Measurements from ENCODE around the gene KIAA1755. TPM values are rescaled to one million over a fixed set of nuclear protein-coding genes. Genes with fewer than 3 reads are reported as not detected.

KIAA1755 gene
- total RNA-seq, 1 experiment from 2014 or later = not detected

DNA sequence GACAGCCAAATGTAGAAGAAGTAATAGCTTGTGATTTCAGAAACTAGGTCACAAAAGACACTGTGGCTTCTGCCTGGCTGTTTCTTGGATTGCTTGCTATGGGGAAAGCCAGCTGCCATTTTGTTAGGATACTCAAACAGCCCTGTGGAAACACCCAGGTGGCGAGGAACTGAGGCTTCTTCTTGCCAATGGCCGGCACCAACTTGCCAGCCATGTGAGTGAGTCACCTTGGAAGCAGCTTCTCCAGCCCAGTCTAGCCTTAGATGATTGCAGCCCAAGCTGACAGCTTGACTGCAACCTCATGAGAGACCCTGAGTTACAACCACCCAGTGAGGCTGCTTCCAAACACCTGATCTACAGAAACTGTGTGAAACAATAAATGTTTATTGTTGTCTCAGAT, 11.9 kb upstream of the KIAA1755 start:
- Histone ChIP-seq H2AFZ (ENCODE audit: low read length) (no peak overlapping the region), H3K36me3 (ENCODE audit: insufficient read depth, low read length) (no peaks in the 10 kb centered on the region)
- DNase-seq = no peak

DNA sequence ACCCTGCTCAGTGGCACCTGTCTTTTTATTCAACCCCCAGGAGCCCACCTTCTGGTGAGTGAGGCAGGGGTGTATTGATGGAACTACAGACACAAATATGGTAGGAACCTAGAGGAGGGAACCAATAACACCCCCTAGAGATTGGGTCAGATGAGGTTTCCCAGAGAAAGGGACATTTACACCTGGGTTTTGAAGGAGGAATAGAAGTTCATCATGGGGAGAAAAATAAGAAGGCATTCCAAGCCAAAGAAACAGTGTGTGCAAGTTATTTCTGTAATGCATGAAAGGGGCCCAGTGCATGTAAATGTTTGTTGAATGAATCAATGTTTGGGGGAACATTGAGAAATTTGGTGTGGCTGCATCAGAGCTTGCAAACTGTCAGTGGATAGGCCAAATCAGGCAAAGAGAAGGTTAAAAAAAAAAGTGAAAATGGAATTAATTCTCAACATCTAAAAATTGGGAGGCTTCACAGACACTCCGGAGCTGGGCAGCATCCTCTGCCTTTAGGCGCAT, 11.1 kb upstream of the KIAA1755 start:
- no peak overlapping the region for H3K4me2 ChIP-seq (ENCODE audit: low read depth, low read length, poor library complexity, severe bottlenecking)
- no peak overlapping the region for H2AFZ ChIP-seq (ENCODE audit: low read length)
- no peaks in the 10 kb centered on the region for H3K79me2 ChIP-seq (ENCODE audit: low read length)

More for the DNA sequence above, 11.9 kb upstream of the KIAA1755 start:
- Histone ChIP-seq H3K79me2 (ENCODE audit: low read length) (no peaks in the 10 kb centered on the region), H3K4me1 (ENCODE audit: low read length) (no peaks in the 10 kb centered on the region), H3K4me2 (ENCODE audit: low read depth, low read length, poor library complexity, severe bottlenecking) (no peak overlapping the region), H3K27me3 (ENCODE audit: low read length) (no peaks in the 10 kb centered on the region), H3K9me3 (ENCODE audit: low read length) (no peaks in the 10 kb centered on the region), H3K9ac (ENCODE audit: low read length) (no peak overlapping the region), H4K20me1 (ENCODE audit: insufficient read depth, low read depth, low read length) (no peaks in the 10 kb centered on the region), H3K27ac (ENCODE audit: low read length) (no peak overlapping the region), H3K4me3 (ENCODE audit: low read length) (no peak overlapping the region), H3K9me2 (replicated peaks; ENCODE audit: insufficient read depth, low read length) (no peaks in the 10 kb centered on the region)

DNA sequence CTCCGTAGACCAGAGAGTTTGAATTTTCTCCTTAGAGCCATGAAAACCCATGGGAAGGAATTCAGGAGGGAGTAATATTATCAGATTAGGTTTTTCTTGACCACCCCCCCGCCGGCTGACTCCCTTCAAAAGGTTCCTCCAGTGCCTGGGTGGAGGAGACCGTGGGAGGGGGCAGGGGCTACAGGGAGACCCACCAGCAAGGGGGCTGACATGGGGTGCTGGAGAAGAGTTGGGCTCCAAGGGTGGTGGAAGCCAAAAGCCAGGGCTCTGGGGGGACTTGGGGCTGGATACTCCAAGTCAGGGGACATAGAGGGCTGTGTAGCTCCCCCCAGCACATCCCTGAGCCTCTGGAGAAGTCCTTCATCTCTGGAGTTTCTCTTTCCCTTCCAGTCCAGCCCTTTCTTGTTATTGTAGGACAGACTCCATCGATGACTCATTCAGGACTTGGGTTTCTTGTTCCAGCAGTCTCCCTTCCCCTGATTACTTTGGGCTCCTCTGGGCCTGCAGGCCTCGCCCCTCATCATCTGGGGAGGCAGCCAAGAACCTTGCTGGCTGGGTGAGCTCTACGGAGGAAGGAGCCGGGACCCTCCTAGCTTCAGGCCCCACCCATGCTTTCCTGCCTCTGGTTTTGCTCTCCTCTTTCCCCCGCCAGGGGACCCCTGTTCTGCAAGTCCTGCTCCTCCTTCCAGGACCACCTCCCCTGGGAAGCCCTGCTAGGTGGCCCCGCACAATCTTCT, 10.5 kb upstream of the KIAA1755 start:
- Histone ChIP-seq H3K4me2 (ENCODE audit: low read depth, low read length, poor library complexity, severe bottlenecking) (no peak overlapping the region), H4K20me1 (ENCODE audit: insufficient read depth, low read depth, low read length) (no peaks in the 10 kb centered on the region), H3K4me3 (ENCODE audit: low read length) (no peak overlapping the region), H3K36me3 (ENCODE audit: insufficient read depth, low read length) (no peaks in the 10 kb centered on the region), H3K9me2 (replicated peaks; ENCODE audit: insufficient read depth, low read length) (no peaks in the 10 kb centered on the region), H3K9ac (ENCODE audit: low read length) (no peak overlapping the region), H3K9me3 (ENCODE audit: low read length) (no peaks in the 10 kb centered on the region), H2AFZ (ENCODE audit: low read length) (no peak overlapping the region), H3K27ac (ENCODE audit: low read length) (no peak overlapping the region), H3K4me1 (ENCODE audit: low read length) (no peaks in the 10 kb centered on the region), H3K79me2 (ENCODE audit: low read length) (no peaks in the 10 kb centered on the region), H3K27me3 (ENCODE audit: low read length) (no peaks in the 10 kb centered on the region)
- no peak for DNase-seq

More for the DNA sequence above, 11.1 kb upstream of the KIAA1755 start:
- H3K9me3 ChIP-seq (ENCODE audit: low read length) = no peaks in the 10 kb centered on the region
- no peak for DNase-seq
- H3K4me1 ChIP-seq (ENCODE audit: low read length) = no peaks in the 10 kb centered on the region
- H4K20me1 ChIP-seq (ENCODE audit: insufficient read depth, low read depth, low read length) = no peaks in the 10 kb centered on the region
- no peaks in the 10 kb centered on the region for H3K27me3 ChIP-seq (ENCODE audit: low read length)
- no peaks in the 10 kb centered on the region for H3K9me2 ChIP-seq (replicated peaks; ENCODE audit: insufficient read depth, low read length)
- H3K9ac ChIP-seq (ENCODE audit: low read length) = no peak overlapping the region
- H3K36me3 ChIP-seq (ENCODE audit: insufficient read depth, low read length) = no peaks in the 10 kb centered on the region
- no peak overlapping the region for H3K4me3 ChIP-seq (ENCODE audit: low read length)
- H3K27ac ChIP-seq (ENCODE audit: low read length) = no peak overlapping the region

DNA sequence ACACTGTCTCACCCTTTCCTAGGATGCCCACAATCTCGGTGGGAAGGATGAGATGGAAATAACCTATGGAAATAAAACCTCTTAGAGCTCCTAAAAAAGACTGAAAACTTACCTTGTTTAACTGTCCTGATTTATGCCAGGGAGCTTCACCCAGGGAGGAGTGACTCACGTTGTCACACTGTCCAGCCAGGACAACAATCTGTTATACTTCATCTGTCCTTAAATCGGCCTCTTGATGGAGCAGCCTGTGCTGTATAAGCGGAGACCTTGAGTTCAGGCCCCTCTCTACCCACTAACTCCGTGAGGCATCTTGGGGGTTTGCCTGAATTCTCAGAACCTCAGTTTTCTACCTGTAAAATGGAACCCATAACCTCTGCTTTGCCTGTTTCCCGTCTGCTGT, 9.2 kb upstream of the KIAA1755 start:
- no peak overlapping the region for H3K27ac ChIP-seq (ENCODE audit: low read length)
- no peak overlapping the region for H3K4me3 ChIP-seq (ENCODE audit: low read length)
- no peaks in the 10 kb centered on the region for H3K9me3 ChIP-seq (ENCODE audit: low read length)
- H3K4me1 ChIP-seq (ENCODE audit: low read length) = no peaks in the 10 kb centered on the region
- no peaks in the 10 kb centered on the region for H3K9me2 ChIP-seq (replicated peaks; ENCODE audit: insufficient read depth, low read length)
- H3K27me3 ChIP-seq (ENCODE audit: low read length) = no peaks in the 10 kb centered on the region
- H3K4me2 ChIP-seq (ENCODE audit: low read depth, low read length, poor library complexity, severe bottlenecking) = no peak overlapping the region
- no peak for DNase-seq
- H3K79me2 ChIP-seq (ENCODE audit: low read length) = no peaks in the 10 kb centered on the region
- H4K20me1 ChIP-seq (ENCODE audit: insufficient read depth, low read depth, low read length) = no peaks in the 10 kb centered on the region
- H3K36me3 ChIP-seq (ENCODE audit: insufficient read depth, low read length) = no peaks in the 10 kb centered on the region
- H2AFZ ChIP-seq (ENCODE audit: low read length) = no peak overlapping the region
- H3K9ac ChIP-seq (ENCODE audit: low read length) = no peak overlapping the region

DNA sequence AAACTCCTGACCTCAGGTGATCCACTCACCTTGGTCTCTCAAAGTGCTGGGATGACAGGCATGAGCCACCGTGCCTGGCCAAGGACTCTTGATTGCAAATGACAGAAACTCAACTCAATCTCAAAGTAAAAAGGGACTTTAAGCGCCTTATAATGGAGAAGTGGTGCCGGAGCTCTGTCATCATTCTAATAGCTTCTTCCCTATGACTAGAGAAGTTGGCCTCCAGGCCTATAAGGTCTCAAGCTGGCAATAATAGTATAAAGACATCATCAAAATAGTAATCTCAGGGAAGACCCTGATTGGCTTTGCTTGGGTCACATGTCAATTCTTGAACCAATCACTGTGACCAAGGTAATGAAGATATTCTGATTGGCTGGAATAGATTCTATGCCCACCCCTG, 8.5 kb upstream of the KIAA1755 start:
- Histone ChIP-seq H3K36me3 (ENCODE audit: insufficient read depth, low read length) (no peaks in the 10 kb centered on the region), H3K4me2 (ENCODE audit: low read depth, low read length, poor library complexity, severe bottlenecking) (no peak overlapping the region), H3K27ac (ENCODE audit: low read length) (no peak overlapping the region), H3K4me1 (ENCODE audit: low read length) (no peaks in the 10 kb centered on the region), H4K20me1 (ENCODE audit: insufficient read depth, low read depth, low read length) (no peaks in the 10 kb centered on the region), H3K9ac (ENCODE audit: low read length) (no peak overlapping the region), H3K9me2 (replicated peaks; ENCODE audit: insufficient read depth, low read length) (no peaks in the 10 kb centered on the region), H3K27me3 (ENCODE audit: low read length) (no peaks in the 10 kb centered on the region), H2AFZ (ENCODE audit: low read length) (no peak overlapping the region), H3K4me3 (ENCODE audit: low read length) (no peak overlapping the region), H3K9me3 (ENCODE audit: low read length) (no peaks in the 10 kb centered on the region), H3K79me2 (ENCODE audit: low read length) (no peaks in the 10 kb centered on the region)
- peak; percentile 47 for DNase-seq

DNA sequence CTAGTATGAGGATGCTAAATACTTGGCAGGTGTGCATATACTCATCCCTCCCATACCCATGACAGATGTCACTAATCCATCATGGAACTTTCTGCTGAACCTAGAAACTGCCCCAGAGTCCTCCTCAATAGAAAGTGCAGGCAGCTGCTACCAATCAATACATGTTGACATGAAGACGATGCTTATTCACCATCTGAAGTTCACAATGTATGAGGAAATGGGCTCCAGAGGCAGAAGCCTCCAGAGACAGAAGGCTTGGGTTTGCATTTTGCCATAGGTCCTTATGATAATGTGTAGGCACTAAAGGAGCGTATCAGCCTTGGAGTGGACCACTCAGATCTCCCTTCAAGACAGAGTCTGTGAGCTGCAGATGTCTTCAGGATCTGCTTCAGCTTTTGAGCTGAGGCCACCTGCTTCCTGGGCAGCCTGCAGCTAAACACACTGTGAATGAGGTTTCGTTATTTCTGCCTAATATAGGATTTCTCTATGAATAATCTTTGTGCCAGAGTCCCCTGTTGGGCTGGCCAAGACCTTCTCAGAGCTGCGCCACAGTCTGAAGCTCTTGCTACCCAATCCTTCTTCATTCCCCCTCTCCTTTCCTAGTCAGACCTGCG, 7.5 kb upstream of the KIAA1755 start:
- Histone ChIP-seq H4K20me1 (ENCODE audit: insufficient read depth, low read depth, low read length) (no peaks in the 10 kb centered on the region), H2AFZ (ENCODE audit: low read length) (no peak overlapping the region), H3K27ac (ENCODE audit: low read length) (no peak overlapping the region), H3K9ac (ENCODE audit: low read length) (no peak overlapping the region), H3K4me2 (ENCODE audit: low read depth, low read length, poor library complexity, severe bottlenecking) (no peak overlapping the region), H3K79me2 (ENCODE audit: low read length) (no peaks in the 10 kb centered on the region), H3K36me3 (ENCODE audit: insufficient read depth, low read length) (no peaks in the 10 kb centered on the region), H3K27me3 (ENCODE audit: low read length) (no peaks in the 10 kb centered on the region), H3K4me3 (ENCODE audit: low read length) (no peak overlapping the region), H3K9me3 (ENCODE audit: low read length) (no peaks in the 10 kb centered on the region), H3K9me2 (replicated peaks; ENCODE audit: insufficient read depth, low read length) (no peaks in the 10 kb centered on the region), H3K4me1 (ENCODE audit: low read length) (no peaks in the 10 kb centered on the region)
- DNase-seq = no peak

DNA sequence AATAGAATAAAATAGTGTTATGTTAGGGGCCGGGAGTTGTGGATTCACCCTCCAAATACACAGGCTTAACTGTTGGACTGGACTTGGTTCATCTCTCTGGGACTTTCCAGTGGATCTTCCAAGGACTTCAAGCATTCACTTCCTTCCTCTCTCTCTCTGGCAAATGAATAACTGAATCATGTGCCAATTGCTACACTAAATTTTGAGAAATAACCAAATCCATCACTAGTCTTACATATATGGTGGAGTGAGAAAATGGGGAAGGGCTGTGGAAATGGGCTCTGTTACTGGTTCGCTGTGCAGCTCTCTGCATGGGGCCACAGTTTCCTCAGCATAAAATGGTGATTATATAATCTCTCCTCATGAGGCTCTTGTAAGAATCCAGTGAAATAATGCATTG, 6.8 kb upstream of the KIAA1755 start:
- no peaks in the 10 kb centered on the region for H4K20me1 ChIP-seq (ENCODE audit: insufficient read depth, low read depth, low read length)
- no peak overlapping the region for H3K27ac ChIP-seq (ENCODE audit: low read length)
- H3K27me3 ChIP-seq (ENCODE audit: low read length) = no peaks in the 10 kb centered on the region

DNA sequence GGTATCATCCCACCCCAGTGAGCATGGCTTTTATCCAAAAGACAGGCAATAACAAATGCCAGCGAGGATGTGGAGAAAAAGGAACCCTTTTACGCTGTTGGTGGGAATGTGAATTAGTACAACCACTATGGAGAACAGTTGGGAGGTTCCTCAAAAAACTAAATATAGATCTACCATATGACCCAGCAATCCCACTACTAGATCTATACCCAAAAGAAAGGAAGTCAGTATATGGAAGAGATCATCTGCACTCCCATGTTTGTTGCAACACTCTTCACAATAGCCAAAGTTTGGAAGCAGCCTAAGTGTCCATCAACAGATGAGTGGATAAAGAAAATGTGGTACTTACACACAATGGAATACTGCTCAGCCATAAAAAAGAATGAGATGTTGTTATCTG, 5.9 kb upstream of the KIAA1755 start:
- Histone ChIP-seq H3K4me3 (ENCODE audit: low read length) (no peak overlapping the region), H3K9ac (ENCODE audit: low read length) (no peak overlapping the region), H3K36me3 (ENCODE audit: insufficient read depth, low read length) (no peaks in the 10 kb centered on the region), H3K4me1 (ENCODE audit: low read length) (no peaks in the 10 kb centered on the region), H3K27me3 (ENCODE audit: low read length) (no peaks in the 10 kb centered on the region), H3K79me2 (ENCODE audit: low read length) (no peaks in the 10 kb centered on the region), H3K4me2 (ENCODE audit: low read depth, low read length, poor library complexity, severe bottlenecking) (no peak overlapping the region), H3K27ac (ENCODE audit: low read length) (no peak overlapping the region), H4K20me1 (ENCODE audit: insufficient read depth, low read depth, low read length) (no peaks in the 10 kb centered on the region), H3K9me2 (replicated peaks; ENCODE audit: insufficient read depth, low read length) (no peaks in the 10 kb centered on the region), H2AFZ (ENCODE audit: low read length) (no peak overlapping the region), H3K9me3 (ENCODE audit: low read length) (no peaks in the 10 kb centered on the region)
- DNase-seq = no peak

More for the DNA sequence above, 6.8 kb upstream of the KIAA1755 start:
- Histone ChIP-seq H3K9me2 (replicated peaks; ENCODE audit: insufficient read depth, low read length) (no peaks in the 10 kb centered on the region), H3K9me3 (ENCODE audit: low read length) (no peaks in the 10 kb centered on the region), H3K36me3 (ENCODE audit: insufficient read depth, low read length) (no peaks in the 10 kb centered on the region), H3K4me2 (ENCODE audit: low read depth, low read length, poor library complexity, severe bottlenecking) (no peak overlapping the region), H3K79me2 (ENCODE audit: low read length) (no peaks in the 10 kb centered on the region), H2AFZ (ENCODE audit: low read length) (no peak overlapping the region), H3K4me1 (ENCODE audit: low read length) (no peaks in the 10 kb centered on the region), H3K4me3 (ENCODE audit: low read length) (no peak overlapping the region), H3K9ac (ENCODE audit: low read length) (no peak overlapping the region)
- DNase-seq = no peak
